CD8-positive, alpha-beta memory T cell (primary cell): Measurements from ENCODE around the gene PLXND1. TPM values are rescaled to one million over a fixed set of nuclear protein-coding genes. Genes with fewer than 3 reads are reported as not detected.
"Not testable (repeated sequence)": the region's sequence is repeated elsewhere in the genome, so short reads cannot be mapped to it uniquely, and the experiment has no call there.

Experiments
- CTCF ChIA-PET: fragments of 350-600 bp; sonication (Branson Sonifier 250); formaldehyde crosslinking; loops from one replicate; lab custom pipeline; 2021; ENCODE audit warnings: antibody characterized with exemption; lab: Charles Lee
- POLR2A ChIA-PET: fragments of 350-600 bp; sonication (Branson Sonifier 250); formaldehyde crosslinking; loops from one replicate; lab custom pipeline; 2021; ENCODE audit warnings: antibody characterized with exemption; lab: Charles Lee
- DNase-seq, 5 donors: peaks; one replicate each; pipeline versions ENCODE4 v3.0.0 to v3.0.0-alpha.2; 2020 to 2022; ENCODE audit warnings: mixed read lengths in 1 of 5
- H3K27ac ChIP-seq: one replicate; pipeline ENCODE4 v1.7.0; 2013; ENCODE audit warnings: low read depth, mild to moderate bottlenecking, low read length, moderate library complexity
- H3K27me3 ChIP-seq: 2 replicates; pipeline ENCODE4 v1.7.0; 2013; ENCODE audit warnings: low read length, mild to moderate bottlenecking; ENCODE audit not compliant: insufficient read depth, poor library complexity, severe bottlenecking
- H3K36me3 ChIP-seq: 2 replicates; pipeline ENCODE4 v1.7.0; 2013; ENCODE audit warnings: mild to moderate bottlenecking, low read length, moderate library complexity; ENCODE audit not compliant: insufficient read depth
- H3K4me1 ChIP-seq: 2 replicates; pipeline ENCODE4 v1.7.0; 2013; ENCODE audit warnings: mild to moderate bottlenecking, low read length, moderate library complexity; ENCODE audit not compliant: insufficient read depth
- H3K4me3 ChIP-seq: 2 replicates; pipeline ENCODE4 v1.7.0; 2013; ENCODE audit warnings: mild to moderate bottlenecking, low read length
- H3K9me3 ChIP-seq: 2 replicates; pipeline ENCODE4 v1.7.0; 2013; ENCODE audit warnings: mild to moderate bottlenecking, low read length
- H3K27ac Mint-ChIP-seq, 8 donors: one replicate each; pipeline ENCODE4 v1.8.0; 2020 to 2021; ENCODE audit warnings: mixed read lengths in 8 of 8, mild to moderate bottlenecking in 6 of 8, inconsistent platforms in 3 of 8, moderate library complexity in 3 of 8
- H3K27me3 Mint-ChIP-seq, 2 donors: one replicate each; pipeline ENCODE4 v1.8.0; 2020 to 2021; ENCODE audit warnings: mixed read lengths in 2 of 2, mild to moderate bottlenecking in 1 of 2, moderate library complexity in 1 of 2
- H3K36me3 Mint-ChIP-seq, 3 donors: one replicate each; pipeline ENCODE4 v1.8.0; 2020 to 2021; ENCODE audit warnings: mixed read lengths in 3 of 3, inconsistent platforms in 1 of 3, mild to moderate bottlenecking in 1 of 3
- H3K4me1 Mint-ChIP-seq, 3 donors: one replicate each; pipeline ENCODE4 v1.8.0; 2020 to 2021; ENCODE audit warnings: mixed read lengths in 3 of 3, inconsistent platforms in 1 of 3, mild to moderate bottlenecking in 1 of 3
- H3K4me3 Mint-ChIP-seq, 7 donors: one replicate each; pipeline ENCODE4 v1.8.0; 2020 to 2021; ENCODE audit warnings: mixed read lengths in 7 of 7, mild to moderate bottlenecking in 6 of 7, moderate library complexity in 4 of 7, inconsistent platforms in 2 of 7
- H3K9me3 Mint-ChIP-seq, 5 donors: one replicate each; pipeline ENCODE4 v1.8.0; 2020 to 2022; ENCODE audit warnings: mixed read lengths in 5 of 5, mild to moderate bottlenecking in 3 of 5, moderate library complexity in 2 of 5, inconsistent platforms in 1 of 5
- polyA plus RNA-seq: library from polyadenylated mRNA; unstranded; fragments of 300-500 nt; fragmentation: Illumina TruSeq; gene quantifications from one replicate; pipeline ENCODE4 v1.2.3, GENCODE V29; 2021
- total RNA-seq, 2 experiments: library from RNA; stranded (reverse); gene quantifications; one replicate each; pipeline ENCODE4 v1.2.3, GENCODE V29; 2021

PLXND1 gene
- total and polyA plus RNA-seq, 3 experiments from 2014 or later, result 12.1 to 17.3 (median 15.2) TPM

DNA sequence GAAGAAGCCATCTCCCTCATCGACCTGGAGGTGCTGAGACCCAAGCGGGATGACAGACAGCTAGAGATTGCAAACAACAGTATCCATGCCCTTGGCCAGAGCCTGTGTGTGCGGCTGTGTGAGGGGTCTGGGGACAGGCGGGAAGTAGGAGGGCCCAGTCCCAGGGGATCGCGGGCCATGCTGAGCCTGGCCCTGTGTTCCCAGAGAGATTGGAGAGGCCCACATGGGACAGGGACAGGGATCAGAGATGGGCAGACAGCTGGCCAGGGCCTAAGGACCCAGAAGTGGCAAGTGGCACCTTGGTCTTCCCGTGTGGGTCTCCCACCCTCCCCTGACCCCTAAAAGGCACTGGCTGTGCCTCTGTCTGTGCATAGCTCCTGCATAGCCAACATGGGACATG lies 89.0 kb downstream of the PLXND1 start:
- no peaks in the 10 kb centered on the region for H3K27me3 ChIP-seq
- H3K4me3 ChIP-seq, result no peak overlapping the region
- H3K36me3 ChIP-seq, result no peaks in the 10 kb centered on the region
- CTCF ChIA-PET, result no interaction called here
- Mint-ChIP-seq H3K27ac (peak overlapping the region in 1 of 8 donors; percentile 56), H3K27me3 (peaks cover 0 to 2% of the 10 kb centered on the region in 2 donors), H3K4me3 (peak overlapping the region in 1 of 7 donors; percentile 72), H3K9me3 (no peaks in the 10 kb centered on the region), H3K4me1 (peaks cover 0 to 5% (median 0%) of the 10 kb centered on the region in 3 donors), H3K36me3 (peaks cover 0 to 9% (median 6%) of the 10 kb centered on the region in 3 donors)
- no peaks in the 10 kb centered on the region for H3K9me3 ChIP-seq
- no peak overlapping the region for H3K27ac ChIP-seq
- no peaks in the 10 kb centered on the region for H3K4me1 ChIP-seq
- POLR2A ChIA-PET, result no interaction called here
- no peak for DNase-seq

- peaks cover 0 to 17% (median 6%) of the 10 kb centered on the region in 3 donors for H3K36me3 Mint-ChIP-seq
- H3K4me3 Mint-ChIP-seq, H3K9me3 ChIP-seq, DNase-seq, H3K4me3 ChIP-seq, H3K9me3 Mint-ChIP-seq, H3K36me3 ChIP-seq, H3K4me1 ChIP-seq, CTCF ChIA-PET, H3K27me3 ChIP-seq, H3K27me3 Mint-ChIP-seq, H3K27ac ChIP-seq: not testable (repeated sequence)
- POLR2A ChIA-PET, result interaction anchor here (0.6 kb wide), 1 partner anchor 86 kb away, joined by 3 read pairs; no protein-coding TSS in a partner anchor
- peak overlapping the region in 2 of 8 donors; percentile 16 to 84 for H3K27ac Mint-ChIP-seq
- H3K4me1 Mint-ChIP-seq, result peaks cover 8 to 17% (median 12%) of the 10 kb centered on the region in 3 donors
These were observed 90.5 kb downstream of the PLXND1 start for GRCh38 chr3:129515821-129516432.

GRCh38 chr3:129515108-129515820 lies 91.2 kb downstream of the PLXND1 start:
- H3K27me3 Mint-ChIP-seq, H3K27me3 ChIP-seq, H3K4me3 Mint-ChIP-seq, H3K4me1 ChIP-seq, H3K4me3 ChIP-seq, DNase-seq, H3K9me3 ChIP-seq, H3K36me3 ChIP-seq, H3K9me3 Mint-ChIP-seq, CTCF ChIA-PET, H3K27ac ChIP-seq: not testable (repeated sequence)
- Mint-ChIP-seq H3K36me3 (peaks cover 0 to 17% (median 6%) of the 10 kb centered on the region in 3 donors), H3K27ac (peak overlapping the region in 1 of 8 donors; percentile 39), H3K4me1 (peaks cover 13 to 22% (median 16%) of the 10 kb centered on the region in 3 donors)
- POLR2A ChIA-PET, result interaction anchor here (0.6 kb wide), 1 partner anchor 86 kb away, joined by 3 read pairs; no protein-coding TSS in a partner anchor

DNA sequence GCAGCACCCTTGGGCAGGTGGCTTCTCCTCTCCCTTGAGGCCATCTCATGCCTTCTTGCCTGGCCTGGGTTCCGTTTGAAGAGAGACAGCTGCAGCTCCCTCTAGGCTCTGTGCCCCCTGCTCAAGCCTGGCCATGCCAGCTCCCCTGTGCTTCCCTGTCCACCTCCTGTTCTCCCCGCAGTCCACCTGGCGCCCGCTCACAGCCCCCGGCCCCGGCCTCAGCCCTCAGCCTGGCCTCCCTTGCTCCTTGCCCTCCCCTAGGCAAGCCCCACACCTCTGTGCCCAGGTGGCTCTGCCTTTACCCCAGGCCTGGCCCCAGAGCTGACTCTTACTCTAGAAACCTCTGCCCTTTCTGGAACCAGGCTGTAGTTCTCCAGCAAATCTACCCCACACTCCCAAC lies 91.9 kb downstream of the PLXND1 start:
- no peak overlapping the region for H3K4me3 Mint-ChIP-seq

GRCh38 chr3:129514110-129514509 lies 92.4 kb downstream of the PLXND1 start:
- Histone ChIP-seq H3K4me1 (no peaks in the 10 kb centered on the region), H3K36me3 (no peaks in the 10 kb centered on the region), H3K9me3 (no peaks in the 10 kb centered on the region), H3K27ac (no peak overlapping the region), H3K27me3 (no peaks in the 10 kb centered on the region), H3K4me3 (no peak overlapping the region)
- peaks cover 13 to 22% (median 16%) of the 10 kb centered on the region in 3 donors for H3K4me1 Mint-ChIP-seq
- H3K27me3 Mint-ChIP-seq, result no peaks in the 10 kb centered on the region
- no peak for DNase-seq
- no peaks in the 10 kb centered on the region for H3K9me3 Mint-ChIP-seq
- H3K36me3 Mint-ChIP-seq, result peaks cover 0 to 14% (median 4%) of the 10 kb centered on the region in 3 donors
- ChIA-PET POLR2A (no interaction called here), CTCF (interaction anchor here (1.5 kb wide), 1 partner anchor 12 kb away, joined by 5 read pairs; no protein-coding TSS in a partner anchor)
- H3K27ac Mint-ChIP-seq, result peak overlapping the region in 2 of 8 donors; percentile 50 to 56
- H3K4me3 Mint-ChIP-seq, result no peak overlapping the region

More for the DNA sequence above, 91.9 kb downstream of the PLXND1 start:
- no peak overlapping the region for H3K4me3 ChIP-seq
- ChIA-PET CTCF (interaction anchor here (1.5 kb wide), 1 partner anchor 11 kb away, joined by 5 read pairs; no protein-coding TSS in a partner anchor), POLR2A (no interaction called here)
- Mint-ChIP-seq H3K27me3 (no peaks in the 10 kb centered on the region), H3K36me3 (peaks cover 0 to 13% (median 4%) of the 10 kb centered on the region in 3 donors), H3K27ac (peak overlapping the region in 2 of 8 donors; percentile 39 to 43), H3K4me1 (peaks cover 13 to 22% (median 16%) of the 10 kb centered on the region in 3 donors), H3K9me3 (no peaks in the 10 kb centered on the region)
- no peaks in the 10 kb centered on the region for H3K9me3 ChIP-seq
- DNase-seq, result no peak
- no peaks in the 10 kb centered on the region for H3K4me1 ChIP-seq
- no peaks in the 10 kb centered on the region for H3K27me3 ChIP-seq
- H3K27ac ChIP-seq, result no peak overlapping the region
- no peaks in the 10 kb centered on the region for H3K36me3 ChIP-seq

- Histone ChIP-seq H3K9me3 (no peaks in the 10 kb centered on the region), H3K36me3 (no peaks in the 10 kb centered on the region), H3K4me3 (no peak overlapping the region), H3K27ac (no peak overlapping the region), H3K27me3 (no peaks in the 10 kb centered on the region), H3K4me1 (no peaks in the 10 kb centered on the region)
- H3K27me3 Mint-ChIP-seq, result no peaks in the 10 kb centered on the region
- DNase-seq, result no peak
- peaks cover 13 to 22% (median 16%) of the 10 kb centered on the region in 3 donors for H3K4me1 Mint-ChIP-seq
- CTCF ChIA-PET, result interaction anchor here (1.2 to 1.5 kb wide), 2 partner anchors 12 to 24 kb away, joined by 3 to 5 read pairs; no protein-coding TSS in a partner anchor
- no peak overlapping the region for H3K4me3 Mint-ChIP-seq
- no peak overlapping the region for H3K27ac Mint-ChIP-seq
- peaks cover 0 to 14% (median 4%) of the 10 kb centered on the region in 3 donors for H3K36me3 Mint-ChIP-seq
- POLR2A ChIA-PET, result no interaction called here
- no peaks in the 10 kb centered on the region for H3K9me3 Mint-ChIP-seq
These were observed 92.8 kb downstream of the PLXND1 start for GRCh38 chr3:129513705-129514104.

DNA sequence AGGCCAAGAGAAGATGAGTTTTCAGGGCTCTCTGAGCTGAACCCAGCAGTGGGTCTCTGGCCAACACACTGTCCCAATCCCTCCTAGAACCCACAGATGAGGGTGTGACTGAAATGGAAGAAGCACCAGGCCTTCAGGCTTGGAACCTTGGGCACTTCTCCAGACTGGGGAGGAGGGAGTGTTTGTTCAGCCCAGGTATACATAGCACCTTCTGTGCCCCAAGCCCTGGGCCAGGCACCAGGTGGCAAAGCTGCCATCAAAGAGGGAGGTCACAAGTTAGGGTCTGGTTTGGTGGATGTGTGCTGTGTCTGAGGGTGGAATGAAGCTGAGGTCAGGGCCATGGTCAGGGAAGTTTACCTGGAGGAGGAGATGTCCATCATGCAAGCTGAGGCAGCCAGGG lies 93.9 kb downstream of the PLXND1 start:
- Histone ChIP-seq H3K9me3 (no peaks in the 10 kb centered on the region), H3K4me3 (no peak overlapping the region), H3K27ac (no peak overlapping the region), H3K27me3 (no peaks in the 10 kb centered on the region), H3K4me1 (no peaks in the 10 kb centered on the region), H3K36me3 (no peaks in the 10 kb centered on the region)
- POLR2A ChIA-PET, result no interaction called here
- CTCF ChIA-PET, result interaction anchor here (1.2 kb wide), 1 partner anchor 23 kb away, joined by 3 read pairs; no protein-coding TSS in a partner anchor
- Mint-ChIP-seq H3K27me3 (no peaks in the 10 kb centered on the region), H3K4me3 (no peak overlapping the region), H3K36me3 (peaks cover 0 to 14% (median 4%) of the 10 kb centered on the region in 3 donors), H3K27ac (peak overlapping the region in 5 of 8 donors; percentile 1 to 86 (median 67)), H3K4me1 (peaks cover 13 to 22% (median 16%) of the 10 kb centered on the region in 3 donors), H3K9me3 (no peaks in the 10 kb centered on the region)
- no peak for DNase-seq
